GM21367 (cell line): ENCODE measurements around the gene ABCC4.

Source experiments
- ATAC-seq: cut with Tn5 transposase; IDR thresholded peaks from one replicate; pipeline ENCODE4 v1.9.1; 2021; ENCODE audit not compliant: unreplicated experiment

ABCC4 gene

DNA sequence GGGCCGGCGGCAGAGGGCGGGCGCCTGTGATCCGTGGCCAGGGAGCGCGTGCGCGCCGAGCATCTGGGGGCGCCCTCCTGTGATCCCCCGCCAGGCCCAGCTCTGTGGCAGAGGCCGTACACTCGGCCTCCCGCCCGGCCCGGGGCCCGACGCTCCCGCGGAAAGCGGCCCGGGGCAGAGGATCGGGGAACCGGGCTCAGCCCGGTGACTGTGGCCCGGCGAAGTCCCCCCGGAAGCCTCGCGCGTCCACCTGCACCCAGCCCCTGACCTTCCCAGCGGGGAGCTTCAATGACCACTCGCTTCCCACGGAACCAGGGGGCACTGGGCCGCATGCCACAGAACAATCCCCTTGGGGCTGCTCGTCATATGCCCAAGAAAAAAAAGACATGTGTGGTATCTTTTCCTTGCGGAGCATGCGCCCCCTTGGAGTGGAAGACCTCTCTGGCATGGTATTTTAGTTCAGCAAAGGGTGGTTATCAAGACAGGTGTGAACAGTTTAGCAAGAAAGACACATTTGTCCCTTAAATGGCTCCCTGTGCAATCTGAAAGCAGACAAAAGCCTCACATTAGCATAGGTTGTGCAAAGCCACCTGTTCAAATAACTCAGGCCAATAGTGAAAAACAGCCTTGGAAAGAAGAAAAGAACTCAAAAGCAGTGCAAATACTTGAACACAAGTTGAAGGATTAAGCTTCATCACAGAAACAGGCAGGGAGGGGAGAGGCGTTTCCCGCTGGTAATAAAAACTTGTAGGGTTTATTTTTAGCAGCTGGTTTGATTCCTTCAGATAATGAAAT is 298.0 kb downstream of the ABCC4 start:
- no peak for ATAC-seq

GRCh38 chr13:95002126-95002525 is 299.1 kb downstream of the ABCC4 start:
- ATAC-seq = no peak

DNA sequence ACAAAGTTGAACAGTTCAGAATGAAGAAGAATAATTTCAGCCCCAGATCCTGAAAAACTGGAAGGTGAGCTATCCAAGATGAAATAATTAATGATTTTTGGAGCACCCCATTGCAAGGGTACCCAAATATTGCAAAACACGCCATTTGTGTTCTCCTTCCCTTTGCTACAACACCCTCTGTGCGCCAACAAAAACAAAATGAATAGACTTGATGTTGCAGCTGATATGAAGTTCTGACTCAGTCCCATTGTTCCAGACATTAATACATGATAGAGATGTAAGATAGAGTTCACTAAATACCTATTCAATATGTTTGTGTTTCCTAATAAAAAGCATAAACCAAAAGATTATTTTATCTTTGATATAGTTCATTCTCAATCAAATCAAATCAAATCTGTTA is 301.4 kb downstream of the ABCC4 start:
- ATAC-seq = no peak

DNA sequence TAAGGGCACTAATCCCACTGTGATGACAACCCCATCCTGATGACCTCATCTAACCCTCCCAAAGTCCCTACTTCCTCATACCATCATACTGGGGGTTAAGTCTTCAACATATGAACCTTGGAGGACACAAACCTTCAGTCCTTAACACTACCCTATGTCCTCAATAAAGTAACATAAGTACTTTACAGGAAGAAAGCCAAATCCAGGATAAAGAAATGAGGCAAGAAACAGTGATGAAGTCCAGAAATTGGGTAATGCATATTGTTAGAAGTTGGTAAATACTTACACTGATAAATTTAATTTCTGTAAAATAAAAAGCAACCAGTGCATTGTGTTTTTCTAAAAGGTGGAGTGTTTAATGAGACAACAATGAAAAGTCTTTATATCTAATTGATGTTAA is 304.1 kb downstream of the ABCC4 start:
- no peak for ATAC-seq

GRCh38 chr13:94996445-94996844 is 304.8 kb downstream of the ABCC4 start:
- no peak for ATAC-seq

GRCh38 chr13:94994506-94994905 is 306.7 kb downstream of the ABCC4 start:
- ATAC-seq = no peak

GRCh38 chr13:94993616-94994015 is 307.6 kb downstream of the ABCC4 start:
- no peak for ATAC-seq

GRCh38 chr13:94992036-94992960 is 309.0 kb downstream of the ABCC4 start:
- ATAC-seq = no peak

DNA sequence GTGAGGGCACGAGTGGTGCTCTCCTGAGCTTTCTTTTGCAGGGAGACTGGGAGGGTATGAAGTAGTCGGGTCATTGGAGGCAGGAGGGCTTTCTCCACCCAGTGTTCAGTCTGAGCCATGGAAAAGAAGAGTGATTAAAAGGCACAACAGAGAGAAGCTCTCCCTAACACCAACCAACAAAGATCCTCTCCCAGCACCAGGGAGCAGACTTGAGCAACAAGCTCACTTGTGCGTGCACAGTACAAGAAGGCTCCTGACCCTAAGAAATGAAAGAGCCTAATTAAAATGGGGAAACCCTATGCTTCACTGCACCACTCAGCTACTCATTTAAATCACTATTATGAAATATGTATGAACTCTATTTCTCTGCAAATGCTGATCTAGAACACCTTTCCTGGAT is 312.6 kb downstream of the ABCC4 start:
- no peak for ATAC-seq

DNA sequence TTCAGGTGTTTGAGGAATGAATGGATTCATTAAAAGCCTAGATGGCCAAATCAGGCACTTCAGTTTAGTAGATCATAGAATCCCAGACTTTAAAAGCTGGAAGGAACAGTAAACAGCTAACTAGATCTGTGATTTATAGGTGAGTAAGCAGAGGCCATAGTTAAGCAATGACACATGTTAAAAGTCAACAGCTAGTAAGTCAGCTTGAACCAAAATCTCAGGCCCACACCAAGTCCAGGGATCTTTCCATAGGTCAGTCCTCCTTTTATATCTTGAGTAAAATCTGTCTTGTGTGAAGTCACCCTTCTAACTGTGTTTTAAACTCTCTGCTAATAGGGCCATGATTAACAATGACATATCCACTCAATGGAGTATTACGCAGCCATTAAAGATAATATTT is 313.4 kb downstream of the ABCC4 start:
- ATAC-seq = no peak

GRCh38 chr13:94987081-94987480 is 314.2 kb downstream of the ABCC4 start:
- no peak for ATAC-seq

- no peak for ATAC-seq
Measured at GRCh38 chr13:94984958-94985357, 316.3 kb downstream of the ABCC4 start.

- ATAC-seq = no peak
Measured at GRCh38 chr13:94978516-94978915, 322.7 kb downstream of the ABCC4 start.

- no peak for ATAC-seq
Measured at GRCh38 chr13:94974015-94974951, 327.0 kb downstream of the ABCC4 start.

- ATAC-seq = no peak
Measured at GRCh38 chr13:94972262-94972661, 329.0 kb downstream of the ABCC4 start.
